Stomach (tissue), 4 donors: Measurements from ENCODE around the gene MAPK1.

Experiments
- CTCF ChIP-seq, 7 experiments: fragments of 450-650 bp in 4 of 7; fragments of 200-600 bp in 3 of 7; sonication (generic) in 3 of 7; IDR thresholded peaks; one replicate each; pipeline ENCODE4 v1.5.1; 2016 to 2019; ENCODE audit warnings: antibody characterized with exemption in 7 of 7, control low read depth in 2 of 7, mild to moderate bottlenecking in 1 of 7
- EP300 ChIP-seq: sonication (generic); formaldehyde crosslinking; IDR thresholded peaks from one replicate; pipeline ENCODE4 v1.6.1; 2017; ENCODE audit warnings: antibody characterized with exemption
- POLR2A ChIP-seq, 4 donors: fragments of 450-650 bp; IDR thresholded peaks; one replicate each; pipeline ENCODE4 v1.6.1; 2016; ENCODE audit warnings: antibody characterized with exemption in 4 of 4, control low read depth in 2 of 4, mild to moderate bottlenecking in 1 of 4, moderate library complexity in 1 of 4
- POLR2AphosphoS5 ChIP-seq, 3 donors: sonication (generic); formaldehyde crosslinking; IDR thresholded peaks; one replicate each; pipeline ENCODE4 v1.6.1; 2016; ENCODE audit warnings: antibody characterized with exemption in 3 of 3

- TF ChIP-seq CTCF (IDR thresholded peaks at IDR 0.05), result no peak
- no peak for TF ChIP-seq POLR2A (IDR thresholded peaks at IDR 0.05)
- TF ChIP-seq EP300, result no peak
- TF ChIP-seq POLR2AphosphoS5 (IDR thresholded peaks at IDR 0.05), result no peak
Measured at GRCh38 chr22:21803811-21804249, 63.6 kb downstream of the MAPK1 start.
